ENCODE data around the gene MACROD2.

GRCh38 chr20:15742627-15743026 is 1747.3 kb downstream of the MACROD2 start:
- TF ChIP-seq POLR2A (IDR thresholded peaks at IDR 0.05; ENCODE audit: low read depth, low read length): no peak
- TF ChIP-seq CTCF (conservative IDR thresholded peaks at IDR 0.05; ENCODE audit: low read depth, low read length): no peak
- TF ChIP-seq MXI1 (IDR thresholded peaks at IDR 0.05; ENCODE audit: borderline replicate concordance, low read depth, low read length): no peak
- no peak for TF ChIP-seq USF2 (IDR thresholded peaks at IDR 0.05; ENCODE audit: low read depth, low read length)
- no peak for TF ChIP-seq MAFK (IDR thresholded peaks at IDR 0.05; ENCODE audit: low read depth, low read length)
- TF ChIP-seq CHD1 (IDR thresholded peaks at IDR 0.05; ENCODE audit: low read depth, low read length): no peak
- TF ChIP-seq RAD21 (IDR thresholded peaks at IDR 0.05; ENCODE audit: low read length): no peak
- no peak for TF ChIP-seq MAZ (IDR thresholded peaks at IDR 0.05; ENCODE audit: borderline replicate concordance, low read depth, low read length)
- TF ChIP-seq CEBPB (IDR thresholded peaks at IDR 0.05; ENCODE audit: low read depth, low read length): no peak
- TF ChIP-seq RFX5 (IDR thresholded peaks at IDR 0.05; ENCODE audit: low read depth, low read length): no peak

Measured in IMR-90 (cell line).